ENCODE results near the gene CYFIP1.

CYFIP1 gene

DNA sequence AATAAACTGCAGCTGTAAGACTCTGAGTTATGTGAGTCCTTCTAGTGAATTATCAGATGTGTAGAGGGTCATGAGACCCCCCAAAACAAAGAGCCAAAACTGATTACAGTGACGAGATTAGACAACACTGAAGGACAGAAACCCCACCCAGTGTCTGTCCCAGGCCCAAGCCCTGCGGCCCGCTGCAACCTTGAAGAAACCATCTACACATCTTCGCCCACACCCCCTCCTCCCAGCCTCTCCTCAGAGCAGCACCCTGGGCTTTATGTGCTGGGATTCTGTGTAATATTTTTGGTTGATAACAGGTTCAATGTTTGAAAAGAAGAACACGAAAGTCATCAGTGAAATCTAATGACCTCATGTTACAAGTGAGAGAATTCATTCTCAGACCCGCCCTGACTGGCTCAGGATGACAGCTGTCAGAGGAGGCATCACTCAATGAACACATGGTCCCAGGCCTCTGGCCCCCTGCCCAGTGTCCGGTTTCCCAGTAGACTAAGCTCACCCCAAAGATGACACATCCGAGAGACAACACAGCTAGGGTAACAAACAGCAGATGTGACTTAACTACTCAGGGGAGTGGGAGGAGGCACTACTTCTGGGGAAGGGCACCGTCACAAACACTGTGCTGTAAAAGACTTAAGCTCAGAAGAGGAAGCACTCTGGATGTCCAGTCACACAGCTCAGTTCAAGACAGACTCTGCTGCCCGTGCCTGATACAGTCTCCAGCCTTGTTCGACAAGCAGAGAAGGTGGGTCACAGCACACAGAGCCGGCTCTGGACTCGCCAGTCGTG is 92.8 kb downstream of the CYFIP1 start:
- FAIRE-seq, result no peak

DNA sequence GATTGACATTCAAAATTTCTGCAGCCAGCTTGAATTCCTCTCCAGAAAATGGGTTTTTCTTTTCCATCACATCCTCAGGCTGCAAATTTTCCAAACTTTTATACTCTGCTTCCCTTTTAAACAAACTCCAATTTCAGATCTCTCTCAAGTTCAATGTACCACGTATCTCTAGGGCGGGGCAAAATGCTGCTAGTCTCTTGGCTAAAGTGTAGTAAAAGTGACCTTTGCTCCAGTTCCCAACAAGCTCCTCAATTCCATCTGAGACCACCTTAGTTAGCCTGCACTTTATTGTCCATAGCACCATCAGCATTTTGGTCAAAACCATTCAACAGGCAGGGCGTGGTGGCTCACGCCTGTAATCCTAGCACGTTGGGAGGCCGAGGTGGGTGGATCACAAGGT is 95.0 kb downstream of the CYFIP1 start:
- no peak for FAIRE-seq

DNA sequence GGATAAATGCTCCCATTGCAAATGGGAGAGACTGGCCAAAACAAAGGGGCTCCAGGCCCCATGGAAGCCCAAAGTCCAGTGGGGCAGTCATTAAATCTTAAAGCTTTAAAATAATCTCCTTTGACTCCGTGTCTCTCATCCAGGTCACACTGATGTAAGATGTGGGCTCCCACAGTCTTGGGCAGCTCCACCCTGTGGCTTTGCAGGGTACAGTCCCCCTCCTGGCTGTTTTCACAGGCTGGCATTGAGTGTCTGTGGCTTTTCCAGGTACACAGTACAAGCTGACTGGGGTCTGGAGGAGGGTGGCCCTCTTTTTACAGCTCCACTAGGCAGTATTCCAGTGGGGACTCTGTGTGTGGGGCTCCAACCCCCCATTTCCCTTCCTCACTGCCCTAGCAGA is 95.8 kb downstream of the CYFIP1 start:
- no peak for FAIRE-seq

DNA sequence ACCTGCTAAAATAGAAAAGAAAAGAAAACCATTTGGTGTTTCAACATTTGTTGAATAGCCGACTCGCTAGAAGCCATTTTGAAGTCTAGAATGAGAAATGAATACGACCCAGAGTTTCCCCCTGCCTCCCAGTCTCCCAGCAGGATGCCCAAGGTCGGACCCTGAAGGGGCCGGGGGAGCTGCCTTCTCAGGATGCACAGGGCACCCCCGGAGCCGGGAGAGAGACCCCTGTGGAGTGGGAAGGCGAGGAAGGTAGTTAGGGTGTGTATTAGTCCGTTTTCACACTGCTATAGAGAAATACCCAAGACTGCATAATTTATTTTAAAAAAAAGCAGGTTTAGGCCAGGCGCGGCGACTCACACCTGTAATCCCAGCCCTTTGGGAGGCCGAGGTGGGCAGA is 97.0 kb downstream of the CYFIP1 start:
- FAIRE-seq, result no peak

DNA sequence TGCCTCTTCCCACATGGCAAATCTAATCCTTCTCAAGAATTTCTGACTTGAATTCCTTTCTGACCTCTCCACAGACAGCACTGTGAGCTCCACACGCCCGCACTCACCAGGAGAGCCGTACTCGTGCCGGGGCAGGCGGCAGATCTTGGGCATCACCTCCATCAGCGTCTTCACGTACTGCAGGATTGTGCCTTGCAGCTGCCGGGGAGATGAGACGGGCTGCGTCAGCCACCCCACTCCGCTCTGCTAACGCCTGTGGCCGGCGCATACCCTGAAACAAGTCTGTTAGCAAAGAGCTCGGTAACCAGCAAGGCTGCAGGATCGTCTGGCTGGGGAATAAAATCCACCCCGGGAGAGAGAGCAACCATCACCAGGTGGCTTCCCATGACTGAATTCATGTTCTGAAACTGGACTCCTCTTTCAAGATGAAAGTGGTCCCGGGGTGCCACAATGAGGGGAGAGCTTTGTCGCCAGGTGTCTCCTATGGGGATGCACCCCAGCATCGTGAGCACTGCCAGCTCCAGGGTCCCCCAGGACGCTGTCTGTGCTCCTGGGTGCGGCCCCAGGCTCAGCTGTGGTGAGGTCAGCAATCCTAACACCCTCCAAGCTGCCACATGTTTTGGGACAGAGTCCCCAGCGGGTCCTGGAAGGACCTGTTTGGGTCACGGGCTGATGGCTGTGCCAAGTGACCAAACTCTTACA is 98.3 kb downstream of the CYFIP1 start:
- FAIRE-seq, result no peak

DNA sequence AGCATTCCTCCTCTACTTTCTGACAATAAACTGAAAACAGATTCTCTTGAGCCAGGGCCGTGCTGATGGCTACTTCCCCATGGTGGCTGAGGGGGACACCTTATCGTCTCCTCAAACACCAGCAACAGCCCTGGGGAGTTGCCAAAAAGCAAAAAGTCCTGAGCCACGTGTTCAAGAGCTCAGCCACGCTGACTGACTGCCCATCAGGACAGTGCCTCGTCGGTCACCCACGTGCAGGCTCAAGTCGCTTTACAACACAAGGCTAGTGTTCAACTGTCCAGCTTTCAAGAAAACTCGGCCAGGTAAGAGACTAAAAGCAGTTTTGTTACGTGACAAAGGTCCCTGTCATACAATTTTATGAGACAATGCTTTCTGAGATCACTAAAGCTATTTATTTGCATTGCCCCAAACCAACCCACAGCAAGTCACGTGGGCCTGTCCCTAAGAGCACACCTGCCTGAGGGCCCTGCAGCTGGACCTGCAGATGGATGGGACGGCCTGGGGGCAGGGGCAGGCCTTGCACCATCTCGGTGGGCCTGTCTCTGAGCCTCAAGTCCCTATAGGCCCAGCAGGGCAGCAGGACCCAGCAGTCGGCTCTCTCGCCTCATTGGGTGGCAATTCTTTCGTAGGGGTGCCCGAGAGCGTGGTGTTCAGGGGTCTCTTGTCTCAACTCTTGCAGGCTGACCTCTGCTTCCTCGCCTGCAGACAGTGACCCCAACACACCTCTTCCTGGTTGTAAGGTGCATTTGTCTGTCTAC is 99.0 kb downstream of the CYFIP1 start:
- FAIRE-seq, result no peak

DNA sequence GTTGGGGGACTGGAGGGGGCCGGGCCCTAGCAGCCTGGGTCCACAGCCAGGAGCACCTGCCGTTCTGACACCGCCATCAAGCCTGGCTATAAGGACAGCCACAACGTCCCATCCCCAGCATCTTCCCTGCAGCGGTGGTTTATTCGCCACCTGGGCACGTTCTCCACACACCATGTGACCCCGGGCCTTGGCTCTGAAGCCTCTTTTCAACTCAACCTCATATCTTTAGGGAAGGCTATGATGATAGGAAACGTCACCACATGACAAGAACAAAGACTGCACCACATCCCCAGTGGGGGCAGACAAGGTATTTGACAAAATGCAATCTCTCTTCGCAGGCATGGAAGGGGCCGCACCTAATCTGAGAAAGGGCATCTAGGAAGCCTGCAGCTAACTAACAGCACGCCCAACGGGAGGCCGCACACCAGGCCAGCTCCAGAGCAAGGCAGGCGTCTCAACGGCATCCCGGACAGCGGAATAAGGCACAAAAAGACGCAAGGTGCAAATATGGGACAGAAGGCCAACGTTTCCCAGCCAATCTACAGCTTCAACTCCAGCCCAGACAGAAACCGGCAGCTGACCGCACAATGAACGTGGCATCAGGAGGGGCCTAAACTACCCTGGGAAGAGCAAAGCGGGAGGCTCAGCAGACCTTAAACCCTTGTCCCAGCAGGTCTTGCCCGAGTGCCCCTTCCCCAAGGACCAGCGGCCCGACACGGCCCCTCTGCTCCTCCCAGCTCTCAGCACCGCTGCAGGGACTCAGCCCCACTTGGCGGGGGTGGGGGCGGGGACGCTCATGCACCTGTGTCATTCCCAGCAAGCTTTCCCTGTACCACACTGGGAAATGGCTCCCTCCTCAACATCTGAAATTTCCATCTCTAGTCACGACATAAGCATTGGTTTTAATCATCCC is 99.8 kb downstream of the CYFIP1 start:
- FAIRE-seq, result no peak

DNA sequence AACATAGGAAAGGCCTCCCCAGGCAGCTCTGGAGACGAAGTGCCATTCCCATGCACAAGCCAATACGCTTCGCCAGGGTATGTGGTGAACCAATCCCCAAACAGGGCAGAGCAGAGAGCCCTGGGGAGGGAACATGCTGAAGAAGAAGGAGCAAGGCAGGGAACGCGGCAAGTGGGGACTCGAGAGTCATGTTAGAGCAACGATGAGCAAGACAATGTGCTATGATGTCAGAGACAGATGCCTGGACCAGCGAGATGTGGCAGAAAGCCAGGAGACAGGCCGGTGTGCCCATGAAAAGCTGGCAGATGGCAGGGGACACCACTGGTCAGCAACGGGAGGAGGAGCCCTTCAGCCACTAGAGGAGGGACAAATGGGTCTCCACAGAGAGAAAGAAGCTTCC is 102.1 kb downstream of the CYFIP1 start:
- FAIRE-seq, result no peak

DNA sequence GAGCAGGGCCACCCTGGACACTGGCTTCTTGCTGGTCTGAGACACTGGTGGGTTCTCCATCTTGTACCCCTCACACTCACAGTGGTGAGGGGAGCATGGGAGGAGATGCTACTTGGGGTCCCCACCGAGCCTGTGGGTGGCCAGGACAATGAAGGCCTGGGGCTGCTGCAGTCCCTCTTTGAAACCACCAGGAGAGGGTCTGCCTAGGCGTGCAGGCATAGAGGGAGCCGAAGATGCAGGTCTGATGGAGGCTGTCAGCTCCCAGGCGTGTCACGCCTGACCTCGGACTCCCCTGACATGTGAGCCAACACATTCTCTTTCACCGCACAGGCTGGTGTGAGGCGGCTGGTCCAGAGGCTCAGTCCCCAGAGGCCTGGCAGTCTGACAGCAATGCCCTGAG is 102.6 kb downstream of the CYFIP1 start:
- FAIRE-seq, result no peak

DNA sequence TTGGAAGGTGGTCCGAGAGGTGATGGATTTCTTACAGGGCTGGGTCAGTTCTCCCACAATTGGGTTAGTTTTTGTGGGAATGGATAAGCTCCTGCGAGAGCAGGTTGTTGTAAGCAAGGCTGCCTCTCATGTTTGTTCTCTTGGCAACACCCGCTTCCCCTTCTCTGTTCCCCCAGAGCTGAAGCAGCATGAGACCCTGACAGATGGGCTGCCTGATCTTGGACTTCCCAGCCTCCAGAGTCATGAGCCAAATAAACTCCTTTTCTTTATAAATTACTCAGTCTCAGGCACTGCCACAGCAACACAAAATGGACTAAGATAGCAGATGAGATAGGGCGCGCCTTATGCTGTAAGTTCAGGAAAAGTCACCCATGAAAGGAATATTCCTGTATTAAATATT is 103.1 kb downstream of the CYFIP1 start:
- no peak for FAIRE-seq

DNA sequence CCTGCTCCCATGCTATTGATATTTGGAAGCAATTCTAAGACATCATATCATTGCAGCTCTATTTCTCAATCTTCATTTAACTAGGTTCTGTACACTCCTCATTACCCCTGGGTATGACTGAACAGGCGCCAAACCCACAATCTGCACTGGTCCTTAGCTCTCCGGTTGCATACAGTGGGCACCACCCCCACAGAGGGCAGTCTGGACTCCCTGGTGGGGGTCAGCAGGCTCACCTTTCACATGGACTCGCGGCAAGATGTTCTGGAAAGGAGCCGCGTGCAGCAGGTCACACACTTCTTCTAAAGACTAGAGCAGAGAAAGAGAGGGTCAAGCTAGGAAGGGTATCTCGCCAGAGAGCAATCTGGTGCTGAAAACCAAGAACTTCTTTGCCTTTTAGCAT is 105.2 kb downstream of the CYFIP1 start:
- FAIRE-seq, result no peak

DNA sequence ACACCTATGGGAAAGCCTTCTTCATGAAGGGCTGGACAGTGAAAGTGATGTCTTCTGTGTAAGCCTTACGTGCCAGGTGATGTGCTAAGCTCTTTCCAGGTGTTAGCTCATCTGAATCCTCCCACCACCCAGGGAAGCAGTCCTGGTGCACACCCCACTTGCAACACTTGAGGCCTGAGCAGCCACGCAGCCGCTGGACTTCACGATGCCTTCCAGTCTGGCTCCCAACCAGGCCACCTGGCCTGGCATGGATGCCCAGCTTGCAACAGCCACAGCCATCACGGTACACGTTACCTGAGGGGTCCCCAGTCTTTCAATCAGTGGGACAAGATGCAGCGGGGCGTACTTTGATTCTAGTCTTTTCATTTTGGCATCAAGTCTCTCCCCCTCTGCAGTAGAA is 105.9 kb downstream of the CYFIP1 start:
- no peak for FAIRE-seq

DNA sequence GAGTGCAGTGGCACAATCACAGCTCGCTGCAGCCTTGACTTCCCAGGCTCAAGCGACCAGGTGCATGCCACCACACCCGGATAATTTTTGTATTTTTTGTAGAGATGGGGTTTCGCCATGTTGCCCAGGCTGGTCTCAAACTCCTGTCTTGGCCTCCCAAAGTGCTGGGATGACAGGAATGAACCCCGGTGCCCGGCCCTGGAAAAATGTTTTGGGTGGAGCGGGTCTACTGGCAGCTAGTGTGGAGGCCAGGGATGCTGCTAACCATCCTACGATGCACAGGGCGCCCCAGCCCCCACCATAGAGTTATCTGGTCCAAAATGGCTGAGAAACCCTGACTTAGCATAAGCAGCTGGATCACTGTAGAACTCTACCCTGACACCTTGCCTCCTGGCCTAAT is 106.3 kb downstream of the CYFIP1 start:
- no peak for FAIRE-seq

DNA sequence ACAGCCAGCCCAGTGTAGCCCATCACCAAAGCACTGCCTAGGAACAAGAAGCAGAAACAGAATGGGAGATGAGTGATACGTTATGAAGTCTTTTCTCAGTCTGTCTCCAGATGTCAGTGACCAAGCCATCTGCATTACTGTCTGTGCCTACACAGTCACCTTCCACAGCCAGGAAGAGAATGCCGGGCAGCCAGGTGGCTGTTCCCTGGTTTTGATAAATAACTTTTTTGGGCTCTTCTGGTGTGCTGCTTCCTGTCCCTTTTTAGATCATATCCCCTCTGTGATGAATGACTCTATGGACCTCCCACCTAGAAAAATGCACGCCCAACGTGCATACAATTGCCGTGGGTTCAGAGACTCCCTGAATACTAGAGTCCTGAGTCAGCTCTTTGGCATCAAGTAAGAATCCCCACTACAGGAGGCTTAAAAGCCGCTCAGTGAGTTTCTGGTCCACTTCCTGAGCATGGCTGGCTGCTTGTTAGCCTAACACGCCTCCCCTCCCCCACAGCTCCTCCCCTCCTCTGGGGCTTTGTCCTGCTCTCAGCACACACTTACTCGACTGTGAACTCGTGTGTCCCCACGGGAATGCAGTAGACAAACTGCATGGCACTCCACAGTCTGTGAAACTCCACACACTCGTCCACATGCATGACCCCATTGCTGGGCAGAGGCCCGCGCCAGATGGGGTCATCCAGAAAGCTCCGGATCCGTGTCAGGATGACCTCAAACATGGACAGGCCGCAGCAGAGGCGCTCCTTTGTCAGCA is 107.0 kb downstream of the CYFIP1 start:
- no peak for FAIRE-seq

DNA sequence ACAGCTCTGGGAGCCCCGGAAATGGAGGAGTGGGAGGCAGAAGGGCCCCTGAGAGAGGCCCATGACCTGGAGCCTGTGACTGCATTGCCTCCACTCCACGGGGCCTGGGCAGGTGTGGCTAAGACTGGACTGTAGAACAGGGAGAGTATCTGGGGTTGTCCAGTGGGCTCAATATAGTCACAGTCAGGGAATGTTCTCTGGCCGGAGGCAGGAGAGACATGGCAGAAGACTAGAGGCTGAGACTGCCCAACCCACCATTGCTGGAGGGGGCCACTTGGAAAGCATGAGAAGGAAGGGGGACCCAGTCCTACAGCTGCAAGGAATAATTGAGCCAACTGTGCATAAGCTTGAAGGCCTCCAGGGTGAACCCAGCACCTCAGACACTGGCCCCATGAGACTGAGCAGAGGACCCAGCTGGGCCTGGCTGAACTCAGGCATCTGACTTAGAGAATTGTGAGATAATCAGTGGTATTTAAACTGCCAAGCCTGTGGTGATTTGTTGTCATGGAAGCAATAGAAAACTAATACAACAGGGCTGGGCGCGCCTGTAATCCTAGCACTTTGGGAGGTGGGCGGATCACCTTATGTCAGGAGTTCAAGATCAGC is 108.6 kb downstream of the CYFIP1 start:
- no peak for FAIRE-seq

DNA sequence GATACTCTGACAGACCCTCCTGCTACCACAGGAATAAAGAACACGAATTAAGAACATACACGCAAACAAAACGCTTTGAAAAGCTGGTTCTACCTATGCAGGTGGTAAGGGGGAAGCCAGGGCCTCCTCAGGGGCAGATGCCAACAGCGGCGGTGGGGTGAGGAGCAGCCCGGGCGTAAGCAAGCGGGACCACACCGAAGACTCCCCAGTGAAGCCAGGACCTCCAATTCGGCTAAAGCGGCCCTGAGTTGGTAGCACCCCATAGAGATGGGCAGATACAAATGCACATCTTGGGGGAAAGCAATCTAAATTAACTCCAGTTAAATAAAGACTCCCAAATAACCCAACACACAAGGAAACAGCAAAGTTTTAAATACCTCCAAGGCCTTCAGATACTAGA is 109.3 kb downstream of the CYFIP1 start:
- FAIRE-seq, result no peak

DNA sequence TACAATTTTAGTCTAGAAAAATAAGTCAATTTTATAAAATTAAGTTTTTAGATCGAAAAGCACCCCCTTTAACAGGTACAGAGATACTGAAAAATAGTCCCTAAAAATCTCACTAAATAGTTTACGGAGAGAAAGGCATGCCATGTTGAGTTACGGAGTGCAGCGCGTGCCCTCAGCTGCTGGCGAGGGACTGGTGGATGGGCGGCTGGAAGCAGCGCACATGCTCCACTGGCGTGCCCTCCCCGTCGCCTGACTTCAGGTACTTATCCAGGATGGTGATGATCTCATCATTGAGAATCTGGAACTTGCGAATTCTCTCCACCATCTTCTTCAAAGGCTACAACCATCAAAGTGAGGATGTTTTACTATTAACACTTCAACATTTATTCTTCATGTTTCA is 110.3 kb downstream of the CYFIP1 start:
- FAIRE-seq, result no peak

DNA sequence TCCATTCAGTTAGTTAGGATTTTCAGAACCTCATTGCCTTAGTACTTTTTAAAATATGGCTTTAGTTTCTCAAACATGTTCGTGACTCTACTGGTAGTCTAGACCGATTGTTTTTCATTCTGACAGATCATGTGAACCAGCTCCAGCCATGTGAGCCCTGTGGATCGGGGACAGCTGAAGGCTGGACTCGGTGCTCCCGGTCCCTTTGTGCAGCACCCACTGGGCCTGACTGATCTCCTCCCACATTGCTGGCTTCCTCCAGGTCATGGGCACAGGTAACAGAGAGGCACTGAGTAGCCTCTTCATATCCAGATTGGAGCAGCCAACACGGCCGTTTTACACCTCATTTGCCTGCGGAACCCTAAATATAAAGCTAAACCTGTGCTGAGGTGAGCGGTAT is 111.2 kb downstream of the CYFIP1 start:
- no peak for FAIRE-seq

DNA sequence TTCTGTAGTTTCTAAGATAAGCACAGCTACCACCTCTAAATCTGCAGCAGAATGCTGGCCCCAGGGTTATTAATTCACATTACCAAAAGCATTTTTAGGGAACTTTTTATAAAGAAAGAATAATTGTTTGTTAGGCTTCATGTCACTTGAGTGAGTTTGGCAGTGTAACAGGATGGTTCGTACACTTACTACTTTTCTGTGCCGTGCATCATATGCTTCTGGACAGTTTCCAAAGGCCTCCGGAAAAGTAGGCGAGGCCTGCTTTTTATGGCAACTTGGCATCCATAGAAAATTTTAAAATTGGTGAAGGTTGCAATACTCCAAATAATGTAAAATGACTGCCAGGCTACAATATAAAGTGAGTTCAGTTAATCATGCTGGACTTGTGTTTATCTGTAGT is 111.7 kb downstream of the CYFIP1 start:
- FAIRE-seq, result no peak

DNA sequence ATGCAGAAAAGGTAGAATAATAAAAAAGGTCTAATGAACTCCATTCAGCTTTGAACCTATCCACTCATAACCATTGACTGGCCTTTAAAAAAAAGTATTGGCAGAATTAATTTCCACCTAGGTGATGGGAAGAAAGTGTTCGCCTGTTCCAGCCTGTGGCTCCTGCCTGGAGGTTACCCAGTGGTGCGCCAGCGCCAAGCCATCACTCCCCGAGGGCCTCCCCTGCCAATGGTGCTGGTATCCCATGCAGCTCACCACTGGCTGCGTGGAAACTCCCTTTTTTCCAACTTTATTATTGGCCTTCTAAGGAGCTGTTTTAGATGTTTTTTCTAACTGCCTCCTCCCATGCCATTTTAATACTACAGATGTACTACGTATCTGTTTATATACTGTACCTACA is 112.3 kb downstream of the CYFIP1 start:
- FAIRE-seq, result no peak

DNA sequence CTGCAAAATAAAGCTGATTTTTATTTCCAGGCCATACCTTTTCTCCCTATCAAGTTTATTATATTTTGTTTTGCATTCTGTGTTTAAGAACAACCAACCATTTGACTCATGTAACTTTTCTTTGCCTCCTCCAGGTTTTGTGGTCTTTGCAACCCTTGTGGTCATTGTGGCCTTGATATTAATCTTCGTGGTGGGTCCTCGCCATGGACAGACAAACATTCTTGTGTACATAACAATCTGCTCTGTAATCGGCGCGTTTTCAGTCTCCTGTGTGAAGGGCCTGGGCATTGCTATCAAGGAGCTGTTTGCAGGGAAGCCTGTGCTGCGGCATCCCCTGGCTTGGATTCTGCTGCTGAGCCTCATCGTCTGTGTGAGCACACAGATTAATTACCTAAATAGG is 114.1 kb downstream of the CYFIP1 start:
- no peak for FAIRE-seq

DNA sequence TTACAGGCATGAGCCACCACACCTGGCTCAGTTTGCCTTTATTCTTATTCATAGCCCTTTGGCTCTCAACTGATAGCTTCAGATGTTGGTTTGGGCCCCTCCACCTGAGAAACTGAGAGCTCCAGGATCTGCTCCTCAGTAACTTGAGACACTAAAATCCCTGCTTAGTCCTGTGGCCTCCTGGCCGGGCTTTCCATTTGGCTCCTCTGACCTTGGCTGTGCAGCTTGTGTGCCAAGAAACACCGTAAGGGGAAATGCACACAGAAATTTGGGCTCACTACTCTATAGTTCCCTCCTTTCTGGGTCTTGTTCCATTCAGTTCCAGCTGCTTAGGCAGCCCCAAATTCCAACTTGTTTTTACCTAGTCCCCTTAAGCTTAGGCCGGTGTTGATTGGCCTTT is 116.8 kb downstream of the CYFIP1 start:
- FAIRE-seq, result no peak

All from TTC549 (cell line).